Uterus (tissue), 2 donors: ENCODE results near the gene FAM222B.

ENCODE experiments used
- CTCF ChIP-seq, 4 experiments: fragments of 200-600 bp in 2 of 4; fragments of 450-650 bp in 2 of 4; sonication (generic) in 2 of 4; IDR thresholded peaks; one replicate each; pipeline ENCODE4 v1.5.1; 2016 to 2019; ENCODE audit warnings: antibody characterized with exemption in 4 of 4, mild to moderate bottlenecking in 2 of 4, moderate library complexity in 1 of 4
- POLR2A ChIP-seq, 2 donors: fragments of 450-650 bp; IDR thresholded peaks; one replicate each; pipeline ENCODE4 v1.6.1; 2016; ENCODE audit warnings: antibody characterized with exemption in 2 of 2, mild to moderate bottlenecking in 1 of 2, moderate library complexity in 1 of 2

GRCh38 chr17:28865946-28866752 is 23.6 kb upstream of the FAM222B start:
- TF ChIP-seq CTCF (IDR thresholded peaks at IDR 0.05) (no peak), POLR2A (IDR thresholded peaks at IDR 0.05) (no peak)
